HG02884 (cell line): Measurements from ENCODE around the gene GTF3C4.

ENCODE experiments used
- ATAC-seq: cut with Tn5 transposase; IDR thresholded peaks from one replicate; pipeline ENCODE4 v1.9.1; 2021; ENCODE audit warnings: mild to moderate bottlenecking, moderate library complexity; ENCODE audit not compliant: unreplicated experiment

GTF3C4 gene

DNA sequence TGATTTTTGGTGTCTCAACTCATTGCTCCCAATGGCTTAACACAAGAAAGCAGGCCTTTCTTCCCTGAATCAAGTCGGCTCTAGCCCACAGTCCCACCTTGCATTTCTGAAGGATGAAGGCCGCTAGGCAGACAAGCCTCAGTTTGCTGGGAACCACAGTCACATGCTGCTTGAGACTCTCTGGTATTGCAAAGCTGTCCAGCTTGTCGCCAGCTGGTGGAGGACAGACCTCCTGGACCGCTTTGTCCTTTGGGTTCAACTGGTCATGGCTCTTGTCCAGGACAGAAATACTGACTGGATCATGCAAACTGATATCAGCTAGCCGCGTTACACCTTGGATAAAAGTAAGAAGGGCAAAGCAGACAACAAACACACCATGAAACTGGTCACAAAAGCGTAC, 23.5 kb upstream of the GTF3C4 start:
- no peak for ATAC-seq

DNA sequence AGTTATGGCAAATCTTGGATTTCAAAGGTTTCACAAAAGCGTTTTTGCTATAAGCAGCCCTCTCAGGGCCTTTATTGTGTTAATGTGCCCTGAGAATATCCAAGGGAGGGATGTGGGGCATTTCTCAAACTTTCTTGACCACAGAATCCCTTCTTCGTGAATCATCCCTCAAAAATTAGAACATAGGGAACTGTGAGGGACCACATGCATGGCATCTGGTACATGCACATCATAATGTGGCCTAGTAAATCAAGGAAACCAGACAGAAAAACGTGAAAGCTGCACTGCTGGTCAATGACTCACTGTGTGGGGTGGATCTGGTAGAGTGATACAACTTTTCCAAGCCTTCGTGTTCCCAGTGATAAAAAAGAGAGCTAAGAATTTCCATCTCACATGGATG, 22.9 kb upstream of the GTF3C4 start:
- ATAC-seq = no peak

DNA sequence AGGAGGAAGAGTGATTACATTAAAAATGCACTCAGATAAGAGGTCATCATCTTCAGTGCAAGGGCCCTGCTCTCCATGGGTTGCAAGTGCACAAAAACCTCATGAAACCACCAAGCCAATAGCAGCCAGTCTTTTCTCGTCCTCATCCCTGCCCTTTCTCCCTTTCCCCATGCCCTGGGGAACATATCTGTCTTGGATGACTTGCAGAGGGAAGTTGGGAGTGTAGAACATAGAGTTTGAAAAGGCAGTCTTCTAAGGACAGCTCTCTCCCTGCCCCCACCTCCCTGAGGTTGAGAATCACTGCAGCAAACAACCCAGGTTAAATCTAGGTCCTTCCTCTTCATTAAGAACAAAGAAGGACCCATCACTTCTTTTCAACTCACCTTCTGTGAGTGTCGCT, 22.5 kb upstream of the GTF3C4 start:
- no peak for ATAC-seq

DNA sequence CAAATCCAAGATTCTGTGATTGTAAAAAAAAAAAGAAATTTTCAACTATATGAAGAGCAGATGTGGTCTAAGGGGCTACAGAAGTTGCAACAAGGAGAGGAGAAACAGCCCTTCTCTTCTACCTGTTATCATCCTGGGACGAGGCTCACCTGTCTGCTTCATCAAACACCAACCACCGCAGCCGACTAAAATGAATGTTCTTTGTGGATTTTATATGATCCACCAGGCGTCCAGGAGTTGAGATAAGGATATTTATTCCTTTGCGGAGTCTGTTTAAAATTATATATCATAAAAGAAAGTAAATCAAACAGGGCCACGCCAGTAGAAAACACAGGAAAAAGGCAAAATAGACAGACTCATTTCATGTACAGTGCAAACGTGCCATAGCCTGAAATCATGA, 22.0 kb upstream of the GTF3C4 start:
- no peak for ATAC-seq

DNA sequence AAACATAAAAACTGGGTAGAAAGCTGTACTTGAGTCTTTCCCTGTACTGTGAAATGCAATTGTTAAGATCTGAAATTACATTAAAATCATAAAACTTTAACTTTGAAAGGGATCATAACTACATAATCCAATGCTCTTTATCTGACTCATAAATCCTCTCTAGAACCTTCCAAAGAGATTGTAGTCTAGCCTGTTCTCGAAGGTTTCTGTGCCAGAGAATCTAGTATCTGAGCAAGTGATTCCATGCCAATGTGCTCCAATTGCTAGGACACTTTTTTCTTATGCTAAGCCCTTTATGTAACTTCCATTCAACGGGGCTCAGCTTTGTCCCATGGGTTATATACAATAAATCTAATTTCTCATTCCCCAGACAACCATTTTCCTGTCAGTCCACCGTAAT, 21.6 kb upstream of the GTF3C4 start:
- no peak for ATAC-seq

DNA sequence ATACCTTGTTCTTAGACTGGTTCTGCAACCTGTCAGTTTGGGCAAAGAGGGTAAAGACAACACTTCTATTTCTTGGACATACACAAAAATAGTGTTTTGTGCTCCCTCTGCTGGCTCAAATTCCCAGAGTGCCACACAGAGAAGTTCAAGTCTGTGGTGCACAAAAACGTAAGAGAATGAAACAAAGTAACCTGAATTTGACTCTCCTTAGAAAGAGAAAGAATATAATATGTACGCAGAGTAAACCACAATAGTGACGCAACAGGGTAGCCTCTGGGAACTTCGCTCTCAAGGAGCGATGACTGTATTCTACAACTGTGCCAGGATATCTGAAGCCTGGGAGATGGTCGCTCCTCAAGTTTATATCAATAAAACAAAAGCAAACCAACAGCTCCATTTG, 19.0 kb upstream of the GTF3C4 start:
- ATAC-seq = no peak

DNA sequence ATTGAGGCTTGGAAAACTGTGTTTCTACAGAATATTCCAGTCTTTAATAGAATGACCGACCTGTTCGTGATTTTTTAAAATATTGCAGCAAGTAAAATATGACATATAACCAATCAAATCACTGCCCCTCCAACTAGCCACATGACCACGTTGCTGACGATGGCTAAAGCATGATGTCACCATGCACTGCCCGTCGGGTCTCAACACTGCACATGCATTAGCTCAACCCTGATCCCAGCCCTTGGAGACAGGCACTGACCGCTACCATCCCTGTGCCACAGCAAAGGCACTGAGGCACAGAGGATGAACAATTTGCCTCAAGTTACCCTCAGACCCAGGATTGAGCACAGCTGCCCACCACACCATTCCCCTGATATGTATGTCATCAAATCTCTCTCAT, 14.0 kb upstream of the GTF3C4 start:
- ATAC-seq = no peak

DNA sequence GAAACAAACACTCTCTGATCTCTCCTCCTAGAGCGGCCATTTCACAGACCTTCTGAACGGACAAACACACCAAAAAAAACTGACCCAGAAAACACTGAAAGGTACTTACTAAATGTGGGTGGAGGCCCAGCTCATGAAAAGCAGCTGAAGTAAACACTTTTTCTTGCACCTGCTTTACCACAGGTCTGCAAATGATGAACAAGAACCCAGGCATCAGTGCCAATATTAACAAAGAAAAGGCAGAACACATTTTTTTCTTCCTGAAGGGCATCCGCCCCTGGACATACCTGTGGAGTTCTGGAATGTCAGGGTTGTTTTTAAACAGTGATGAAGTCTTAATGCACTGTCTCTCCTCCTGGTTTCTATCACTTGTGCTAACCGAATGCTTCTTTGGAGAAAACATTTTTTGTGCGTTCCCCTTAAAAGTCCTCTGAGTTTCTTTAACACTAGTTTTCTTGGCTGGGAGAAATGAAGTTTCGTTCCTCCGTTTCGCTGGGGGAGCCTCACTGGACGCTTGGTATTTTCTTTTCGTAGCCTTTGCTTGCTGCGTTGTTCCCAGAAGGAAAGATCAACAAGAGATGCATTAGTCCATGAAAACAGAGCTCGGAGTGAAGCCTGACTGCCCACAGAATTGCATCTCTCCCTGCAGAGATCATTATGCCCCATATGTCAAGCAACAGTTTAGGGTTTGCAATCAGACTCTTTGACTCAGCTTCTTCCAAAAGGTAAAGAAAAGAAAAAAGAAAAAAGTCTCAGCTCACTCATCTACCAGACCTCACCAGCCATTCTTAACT, 7.9 kb upstream of the GTF3C4 start:
- ATAC-seq = no peak

DNA sequence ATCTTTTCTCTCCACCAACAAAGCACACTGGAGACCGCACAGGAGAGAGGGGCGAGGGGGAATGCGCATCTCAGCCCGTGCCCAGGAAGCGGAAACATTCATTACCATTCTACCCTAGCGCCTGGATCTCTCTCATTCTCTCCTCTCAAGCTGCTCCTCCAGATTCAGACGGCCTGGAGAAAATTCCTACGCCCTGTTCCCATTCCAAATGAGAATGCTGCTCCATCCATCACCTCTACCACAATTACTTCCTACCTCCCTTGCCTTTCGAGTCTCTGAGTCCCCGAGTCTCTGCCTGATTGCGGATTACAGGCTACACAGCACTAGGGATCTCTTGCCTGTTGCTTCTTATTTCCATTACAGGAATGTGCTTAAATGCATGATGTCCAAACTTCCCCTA, 7.1 kb upstream of the GTF3C4 start:
- no peak for ATAC-seq

DNA sequence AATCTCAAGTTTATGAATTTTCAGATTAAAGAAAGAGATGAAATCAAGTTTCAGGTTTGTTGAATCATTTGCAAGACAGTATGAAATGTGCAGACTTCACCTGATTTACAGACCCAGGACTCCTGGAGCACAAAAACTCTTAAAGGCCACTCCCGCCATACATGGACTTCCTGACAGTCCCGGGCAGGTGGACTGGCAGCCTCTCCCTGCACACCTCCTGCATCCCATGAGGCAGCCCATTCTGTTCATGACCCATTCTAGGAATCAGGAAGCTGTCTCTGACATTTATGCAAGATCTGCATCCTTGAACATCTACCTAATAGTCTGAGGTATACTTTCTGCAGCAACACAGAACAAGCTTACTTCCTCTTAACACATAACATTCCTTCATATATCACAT, 6.4 kb upstream of the GTF3C4 start:
- ATAC-seq = no peak

DNA sequence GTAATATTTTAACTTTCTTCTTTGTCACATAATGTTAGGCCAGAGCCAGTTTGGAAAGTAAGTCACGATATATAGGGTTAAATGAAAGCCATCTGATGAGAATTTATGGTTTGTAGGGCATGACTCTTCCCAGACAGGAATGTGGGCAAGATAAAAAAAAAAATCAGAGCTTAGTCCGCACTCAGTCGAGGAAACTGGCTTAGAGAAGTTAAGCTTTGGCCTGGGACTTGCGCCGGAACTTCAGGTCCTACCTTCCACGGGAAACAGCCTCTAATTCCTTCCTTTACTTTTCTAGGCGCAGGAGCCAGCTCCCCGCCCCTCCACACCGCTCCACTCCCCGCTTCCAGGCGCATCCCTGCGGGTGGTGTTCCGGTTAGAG, 956 bp upstream of the GTF3C4 start:
- no peak for ATAC-seq

DNA sequence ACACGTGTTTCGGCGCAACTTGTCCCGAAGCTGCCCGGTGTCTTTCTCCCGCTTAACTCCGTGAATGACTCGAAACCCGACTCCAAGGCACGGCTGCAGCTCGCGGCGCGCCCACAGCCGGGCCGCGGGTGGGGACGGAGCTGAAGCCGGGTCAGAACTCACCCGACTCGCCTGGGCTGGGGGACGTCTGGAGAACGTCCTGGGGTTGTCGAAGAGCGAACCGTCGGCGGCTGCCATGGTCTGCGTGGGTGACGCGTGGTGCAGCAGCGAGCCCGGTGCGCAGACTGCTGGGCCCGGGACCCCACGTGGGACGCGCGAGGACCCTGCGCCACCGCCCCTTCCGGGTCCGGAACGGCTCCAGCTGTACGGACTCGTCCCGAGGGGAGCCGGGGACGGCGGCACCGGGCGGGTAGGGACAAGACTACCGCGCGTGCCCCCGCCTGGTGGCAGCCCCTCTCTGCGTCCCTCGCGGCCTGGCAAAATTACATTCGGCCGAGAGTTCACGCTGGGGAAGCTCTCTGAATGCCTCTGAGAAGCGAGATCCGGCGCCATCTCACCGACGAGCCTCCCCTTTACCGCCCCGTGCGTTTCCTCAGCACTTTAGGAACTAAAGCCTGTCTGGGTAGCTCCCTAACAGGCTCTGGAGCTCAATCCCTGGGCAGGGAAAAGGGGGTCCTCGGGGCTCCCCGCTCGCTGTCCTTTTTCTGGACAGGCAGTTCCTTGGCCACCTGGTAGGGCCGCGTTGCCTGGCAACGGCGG, 387 bp upstream of the GTF3C4 start, which contains the start of gene DDX31:
Gene DDX31 (minus strand): TSS at position 286 of the 759 bp plus-strand sequence. CDS start 49 bp downstream, at position 237.
- ATAC-seq = peak; percentile 70

DNA sequence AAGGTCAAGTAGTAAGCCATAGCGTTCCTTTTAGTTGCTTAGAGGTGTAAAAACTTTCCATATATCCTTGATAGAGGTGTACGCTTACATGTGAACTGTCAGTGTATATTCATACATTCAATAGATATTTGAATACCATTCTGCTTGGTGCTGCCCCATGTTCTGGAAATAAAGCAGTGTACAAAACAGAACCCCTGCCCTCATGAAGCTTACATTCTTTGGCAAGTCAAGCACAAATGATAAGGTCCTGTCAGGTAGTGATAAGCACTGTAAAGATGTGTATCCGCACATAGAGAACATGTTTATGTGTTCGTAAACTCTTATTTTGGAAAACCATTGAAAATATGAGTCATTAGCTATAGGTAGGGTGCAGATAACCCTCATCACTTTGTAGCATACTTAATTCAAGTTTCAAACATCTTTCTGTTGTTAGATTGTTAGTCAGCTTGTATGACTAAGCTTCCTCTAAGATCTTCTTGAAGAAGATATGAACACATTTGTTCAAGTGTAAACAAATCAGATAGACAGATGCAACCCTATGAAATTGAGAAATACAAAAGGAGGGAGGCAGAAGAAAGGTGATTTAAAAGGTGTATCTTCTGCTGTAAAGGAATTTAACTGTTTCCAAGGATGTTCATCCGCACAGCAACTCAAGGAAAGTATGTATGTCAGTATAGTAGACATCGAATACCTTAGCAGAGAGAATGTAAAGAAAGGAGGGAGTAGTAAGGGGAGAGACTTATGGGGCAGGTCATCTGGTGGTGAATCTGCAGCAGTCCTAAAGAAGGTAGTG, 1.6 kb downstream of the GTF3C4 start:
- ATAC-seq = no peak

DNA sequence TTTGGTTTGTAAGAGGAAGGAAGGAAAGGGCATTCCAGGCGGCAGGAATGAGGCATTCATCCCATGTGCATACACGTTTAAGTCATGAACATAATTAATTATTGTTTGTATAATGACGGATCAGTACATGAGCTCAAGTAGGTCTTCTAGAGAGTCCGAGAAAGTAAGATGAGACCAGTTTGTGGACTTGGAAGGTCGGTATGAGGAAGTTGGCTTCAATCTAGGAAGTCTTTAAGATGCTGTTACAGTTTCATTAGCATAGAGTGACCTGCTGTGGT, 2.1 kb downstream of the GTF3C4 start:
- ATAC-seq = no peak

DNA sequence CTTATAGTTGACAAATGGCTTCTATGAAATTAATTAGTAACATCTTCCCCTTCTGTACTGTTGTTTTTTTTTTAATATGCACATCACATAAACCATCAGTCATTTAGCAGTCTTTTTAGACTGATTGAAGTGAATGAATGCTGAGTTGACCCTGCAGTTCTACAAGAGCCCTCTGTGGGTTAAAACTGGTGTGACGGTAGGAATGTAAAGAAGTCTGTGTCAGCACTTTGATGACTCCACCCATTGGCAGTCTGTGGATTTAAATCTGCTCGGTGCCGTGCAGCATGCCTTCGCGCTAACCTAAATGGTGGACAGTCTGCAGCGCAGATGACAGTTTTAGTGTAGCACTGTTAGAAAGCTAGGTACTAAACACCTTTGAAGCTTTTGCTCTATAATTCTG, 3.1 kb downstream of the GTF3C4 start:
- ATAC-seq = no peak

DNA sequence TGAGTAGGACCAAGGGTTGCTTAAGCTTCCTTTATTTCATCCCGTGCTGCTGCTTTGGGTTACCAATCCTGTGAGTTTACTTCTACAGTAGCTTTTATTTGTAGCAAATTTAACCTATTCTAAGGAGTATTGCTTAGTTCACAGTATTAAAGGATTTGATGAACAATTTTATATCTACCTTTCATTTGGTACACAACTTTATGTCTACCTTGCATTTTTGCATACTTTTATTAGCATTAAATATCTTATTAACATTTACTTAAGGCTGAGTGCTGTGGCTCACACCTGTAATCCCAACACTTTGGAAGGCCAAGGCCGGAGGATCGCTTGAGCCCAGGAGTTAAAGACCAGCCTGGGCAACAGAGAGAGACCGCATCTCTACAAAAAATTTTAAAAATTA, 4.2 kb downstream of the GTF3C4 start:
- no peak for ATAC-seq

DNA sequence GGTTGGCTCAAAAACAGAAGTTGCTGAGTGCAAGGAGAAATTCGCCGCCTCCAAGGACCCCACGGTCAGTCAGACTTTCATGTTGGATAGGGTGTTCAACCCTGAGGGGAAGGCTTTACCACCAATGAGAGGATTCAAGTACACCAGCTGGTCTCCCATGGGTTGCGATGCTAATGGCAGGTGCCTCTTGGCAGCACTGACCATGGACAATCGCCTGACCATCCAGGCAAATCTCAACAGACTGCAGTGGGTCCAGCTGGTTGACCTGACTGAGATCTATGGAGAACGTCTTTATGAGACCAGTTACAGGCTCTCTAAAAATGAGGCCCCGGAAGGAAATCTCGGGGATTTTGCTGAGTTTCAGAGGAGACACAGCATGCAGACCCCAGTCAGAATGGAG, 7.7 kb downstream of the GTF3C4 start:
- no peak for ATAC-seq

DNA sequence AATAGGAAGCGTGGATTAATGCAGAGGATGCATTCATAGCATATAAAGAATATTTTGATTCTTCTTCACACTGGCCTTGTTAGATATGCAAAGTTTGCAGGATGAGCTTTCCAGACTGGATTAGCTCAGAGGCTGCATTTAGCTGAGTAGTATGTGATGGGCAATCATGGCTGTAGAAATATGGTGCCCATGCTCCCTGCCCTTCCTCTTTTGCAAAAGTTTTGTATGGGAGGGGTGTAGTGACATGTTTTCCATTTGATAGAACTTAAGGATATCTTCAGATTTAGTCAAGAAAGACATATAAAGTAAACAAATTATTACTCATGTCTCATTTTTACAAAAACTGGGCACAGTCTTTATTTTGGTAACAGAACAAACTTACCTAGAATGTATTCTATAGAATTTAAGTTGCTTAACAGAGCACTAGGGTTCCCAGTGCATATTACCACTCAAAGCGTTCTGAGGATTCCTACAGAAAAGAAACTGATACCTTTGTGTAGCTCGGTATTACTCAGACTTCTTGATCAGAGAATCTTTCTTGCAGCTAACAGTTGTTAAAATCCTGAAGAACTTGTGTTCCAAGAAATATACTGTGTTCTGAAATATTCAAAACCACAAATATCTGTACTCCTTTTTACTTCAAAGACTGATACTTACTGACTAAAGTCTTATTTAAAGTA, 9.8 kb downstream of the GTF3C4 start:
- ATAC-seq = no peak

DNA sequence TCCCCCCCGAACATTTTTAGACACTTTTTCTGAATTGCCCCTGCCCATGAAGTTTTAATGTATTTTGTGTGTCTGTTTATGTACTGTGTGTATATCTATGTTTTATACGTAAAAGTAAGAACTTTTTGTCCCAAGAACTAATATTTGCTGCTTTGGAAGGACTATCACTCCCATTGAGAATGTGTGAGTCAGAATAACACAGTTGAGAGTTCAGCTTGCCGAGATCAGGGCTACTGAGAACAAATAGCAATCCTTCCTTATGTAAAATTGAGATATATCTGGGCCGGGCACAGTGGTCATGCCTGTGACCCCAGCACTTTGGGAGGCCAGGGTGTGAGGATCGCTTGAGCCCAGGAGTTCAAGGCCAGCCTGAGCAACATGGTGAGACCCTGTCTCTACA, 11.3 kb downstream of the GTF3C4 start:
- no peak for ATAC-seq

DNA sequence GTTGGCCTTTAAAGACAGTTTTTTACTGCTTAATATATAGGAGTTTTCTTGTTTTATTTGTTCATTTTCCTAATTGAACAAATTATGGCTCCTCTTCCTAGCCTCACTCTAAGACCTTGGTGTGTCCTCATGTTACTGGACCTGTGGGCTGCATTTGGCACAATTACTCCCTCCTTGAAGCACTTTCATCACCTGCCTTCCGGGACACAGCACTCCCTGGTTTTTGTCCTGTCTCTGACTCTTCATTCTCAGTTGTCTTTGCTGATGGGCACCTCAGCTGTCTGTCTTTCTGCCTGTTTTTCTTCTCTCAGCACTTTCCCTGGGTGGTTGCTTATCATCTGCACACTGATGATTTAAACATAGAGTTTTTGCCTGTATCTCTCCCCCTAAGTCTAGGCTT, 13.6 kb downstream of the GTF3C4 start:
- no peak for ATAC-seq

DNA sequence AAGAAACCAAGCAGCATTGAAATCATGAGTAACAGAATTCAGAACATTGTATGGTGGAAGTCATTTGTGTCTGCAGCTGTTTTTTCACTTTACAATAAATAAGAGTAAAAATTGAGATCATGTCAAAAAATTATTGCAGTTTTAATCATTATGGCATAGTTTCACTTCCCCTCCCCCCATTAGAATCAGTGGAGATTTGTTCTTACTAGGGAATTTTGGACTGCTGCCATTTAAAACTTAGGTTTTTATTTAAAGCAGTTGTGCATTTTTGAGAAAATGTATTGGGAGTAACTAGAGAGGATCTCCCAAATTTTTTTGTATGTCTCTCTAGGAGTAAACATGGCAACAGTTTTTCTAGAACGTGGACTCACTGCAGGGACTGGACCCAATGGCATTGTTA, 20.4 kb downstream of the GTF3C4 start:
- no peak for ATAC-seq
